H9 (cell line): ENCODE results near the gene PTPRH. TPM values are rescaled to one million over a fixed set of nuclear protein-coding genes. Genes with fewer than 3 reads are reported as not detected.

ENCODE experiments used
- DNase-seq: peaks from one replicate; pipeline ENCODE4 v3.0.0-alpha.2; 2017
- H2AFZ ChIP-seq: one replicate; pipeline ENCODE4 v1.6.1; 2013; ENCODE audit warnings: mild to moderate bottlenecking, low read length, control low read depth, moderate library complexity
- H2AK5ac ChIP-seq: 2 replicates; pipeline ENCODE4 v1.6.1; 2013; ENCODE audit warnings: low read length, control low read depth, mixed read lengths; ENCODE audit not compliant: insufficient read length
- H2BK120ac ChIP-seq: one replicate; pipeline ENCODE4 v1.6.1; 2013; ENCODE audit warnings: low read depth, mild to moderate bottlenecking, low read length, control low read depth, inconsistent platforms; ENCODE audit not compliant: poor library complexity, severe bottlenecking
- H2BK12ac ChIP-seq: 2 replicates; pipeline ENCODE4 v1.6.1; 2013; ENCODE audit warnings: low read length, control low read depth, mixed read lengths, low read depth; ENCODE audit not compliant: insufficient read length
- H2BK15ac ChIP-seq: 2 replicates; pipeline ENCODE4 v1.6.1; 2013; ENCODE audit warnings: low read depth, low read length, control low read depth
- H2BK20ac ChIP-seq: one replicate; pipeline ENCODE4 v1.6.1; 2013; ENCODE audit warnings: low read depth, mild to moderate bottlenecking, low read length, control low read depth, inconsistent platforms; ENCODE audit not compliant: poor library complexity, severe bottlenecking
- H2BK5ac ChIP-seq: 2 replicates; pipeline ENCODE4 v1.6.1; 2013; ENCODE audit warnings: low read length, control low read depth, mixed read lengths; ENCODE audit not compliant: insufficient read length
- H3K14ac ChIP-seq: 2 replicates; pipeline ENCODE4 v1.6.1; 2013; ENCODE audit warnings: low read length, control low read depth; ENCODE audit not compliant: insufficient read depth
- H3K18ac ChIP-seq: 2 replicates; pipeline ENCODE4 v1.6.1; 2013; ENCODE audit warnings: low read depth, mild to moderate bottlenecking, mixed read lengths, low read length, control low read depth; ENCODE audit not compliant: insufficient read length
- H3K23ac ChIP-seq: 2 replicates; pipeline ENCODE4 v1.6.1; 2013; ENCODE audit warnings: low read length, control low read depth, mixed read lengths, low read depth; ENCODE audit not compliant: insufficient read length
- H3K23me2 ChIP-seq: 2 replicates; pipeline ENCODE4 v1.6.1; 2013; ENCODE audit warnings: low read depth, mild to moderate bottlenecking, mixed read lengths, low read length, control low read depth; ENCODE audit not compliant: insufficient read length, poor library complexity, severe bottlenecking
- H3K27ac ChIP-seq: 2 replicates; pipeline ENCODE4 v1.5.1; 2013; ENCODE audit warnings: low read length, control low read depth, mixed read lengths, low read depth; ENCODE audit not compliant: insufficient read length
- H3K27me3 ChIP-seq: 2 replicates; pipeline ENCODE4 v1.6.1; 2013; ENCODE audit warnings: low read length, control low read depth, inconsistent platforms; ENCODE audit not compliant: insufficient read depth
- H3K4ac ChIP-seq: 2 replicates; pipeline ENCODE4 v1.6.1; 2013; ENCODE audit warnings: low read depth, mild to moderate bottlenecking, control low read depth, inconsistent platforms, low read length, moderate library complexity
- H3K4me1 ChIP-seq: 2 replicates; pipeline ENCODE4 v1.6.1; 2013; ENCODE audit warnings: low read length, control low read depth, inconsistent platforms; ENCODE audit not compliant: insufficient read depth
- H3K4me2 ChIP-seq: 2 replicates; pipeline ENCODE4 v1.6.1; 2013; ENCODE audit warnings: low read length, control low read depth, mixed read lengths; ENCODE audit not compliant: insufficient read length, insufficient read depth
- H3K56ac ChIP-seq: 2 replicates; pipeline ENCODE4 v1.6.1; 2013; ENCODE audit warnings: low read depth, mild to moderate bottlenecking, mixed read lengths, low read length, control low read depth; ENCODE audit not compliant: insufficient read length
- H3K79me1 ChIP-seq: 2 replicates; pipeline ENCODE4 v1.6.1; 2013; ENCODE audit warnings: low read depth, mild to moderate bottlenecking, moderate library complexity, low read length, control low read depth, inconsistent platforms; ENCODE audit not compliant: insufficient read depth, poor library complexity, severe bottlenecking
- H3K79me2 ChIP-seq: 2 replicates; pipeline ENCODE4 v1.6.1; 2013; ENCODE audit warnings: low read length, control low read depth, inconsistent platforms; ENCODE audit not compliant: insufficient read depth
- H3K9ac ChIP-seq: 2 replicates; pipeline ENCODE4 v1.6.1; 2013; ENCODE audit warnings: low read length, control low read depth, mixed read lengths; ENCODE audit not compliant: insufficient read length; ENCODE audit errors: extremely low read depth
- H3K9me3 ChIP-seq: one replicate; pipeline ENCODE4 v1.6.1; 2013; ENCODE audit warnings: low read depth, low read length, inconsistent platforms; ENCODE audit not compliant: control insufficient read depth
- H3T11ph ChIP-seq: one replicate; pipeline ENCODE4 v1.6.1; 2013; ENCODE audit warnings: mild to moderate bottlenecking, low read length, control low read depth, inconsistent platforms
- H4K20me1 ChIP-seq: one replicate; pipeline ENCODE4 v1.6.1; 2013; ENCODE audit not compliant: control insufficient read depth, insufficient read length, insufficient read depth
- H4K5ac ChIP-seq: 2 replicates; pipeline ENCODE4 v1.6.1; 2013; ENCODE audit warnings: low read depth, mild to moderate bottlenecking, mixed read lengths, low read length, control low read depth; ENCODE audit not compliant: insufficient read length
- H4K8ac ChIP-seq: replicated peaks from 2 replicates; pipeline ENCODE4 v1.6.1; 2013; ENCODE audit warnings: low read length, control low read depth, mixed read lengths, low read depth; ENCODE audit not compliant: insufficient read length
- H4K91ac ChIP-seq: 2 replicates; pipeline ENCODE4 v1.6.1; 2013; ENCODE audit warnings: low read depth, mild to moderate bottlenecking, moderate library complexity, mixed read lengths, low read length, control low read depth; ENCODE audit not compliant: insufficient read length
- H3K27ac Mint-ChIP-seq, 3 experiments: 2 replicates in 2 of 3; 3 replicates in 1 of 3; pipeline ENCODE4 v1.8.0; 2020 to 2021; ENCODE audit warnings: mixed read lengths in 3 of 3, mild to moderate bottlenecking in 1 of 3, moderate library complexity in 1 of 3
- H3K27me3 Mint-ChIP-seq: 2 replicates; pipeline ENCODE4 v1.8.0; 2021; ENCODE audit warnings: low read depth, mild to moderate bottlenecking, moderate library complexity, mixed read lengths
- H3K36me3 Mint-ChIP-seq, 3 experiments: 2 replicates in 2 of 3; 3 replicates in 1 of 3; pipeline ENCODE4 v1.8.0; 2020 to 2021; ENCODE audit warnings: low read depth in 3 of 3, mixed read lengths in 3 of 3; ENCODE audit not compliant: insufficient read depth in 1 of 3
- H3K4me1 Mint-ChIP-seq, 2 experiments: 2 replicates each; pipeline ENCODE4 v1.8.0; 2020; ENCODE audit warnings: mixed read lengths in 2 of 2
- H3K4me3 Mint-ChIP-seq, 2 experiments: 2 replicates in 1 of 2; 3 replicates in 1 of 2; pipeline ENCODE4 v1.8.0; 2020 to 2021; ENCODE audit warnings: mild to moderate bottlenecking in 2 of 2, mixed read lengths in 2 of 2, moderate library complexity in 1 of 2
- H3K9me3 Mint-ChIP-seq, 2 experiments: 2 replicates in 1 of 2; 3 replicates in 1 of 2; pipeline ENCODE4 v1.8.0; 2020; ENCODE audit warnings: mild to moderate bottlenecking in 2 of 2, mixed read lengths in 2 of 2, moderate library complexity in 1 of 2
- CTCF ChIP-seq: fragments of 200-600 bp; sonication (generic); conservative IDR thresholded peaks from 3 replicates; pipeline ENCODE4 v1.8.0; 2021; ENCODE audit warnings: antibody characterized with exemption, mild to moderate bottlenecking
- WGBS: extraction: QIAGEN DNeasy Blood & Tissue Kit; methylation state at CpG from one replicate; pipeline ENCODE4 v1.1.7; 2013; ENCODE audit warnings: missing lambda C conversion rate, low lambda C conversion rate, mixed read lengths; ENCODE audit not compliant: insufficient read length; ENCODE audit errors: extremely low coverage; 5-methylcytosine and 5-hydroxymethylcytosine counted together
- total RNA-seq: library from RNA; stranded (reverse); gene quantifications from 2 replicates; pipeline ENCODE4 v1.2.1, GENCODE V29; 2021

Gene PTPRH
- total RNA-seq, 1 experiment from 2014 or later, result 0.24 TPM

- no peak overlapping the region for H4K8ac ChIP-seq
- no peaks in the 10 kb centered on the region for H3K4me1 ChIP-seq
- H4K20me1 ChIP-seq, result no peaks in the 10 kb centered on the region
- DNase-seq, result no peak
- no peak overlapping the region for H3K4ac ChIP-seq
- H3K4me2 ChIP-seq, result no peak overlapping the region
- no CpG with 5 or more reads among the region's 12 CpGs for WGBS
- no peak overlapping the region for H3K4me3 Mint-ChIP-seq
- H3K36me3 Mint-ChIP-seq, result no peaks in the 10 kb centered on the region
- no peaks in the 10 kb centered on the region for H3K79me2 ChIP-seq
- H3K9ac ChIP-seq, result no peak overlapping the region
- no peak overlapping the region for H3K56ac ChIP-seq
- H2BK120ac ChIP-seq, result no peak overlapping the region
- no peak overlapping the region for H3K27ac ChIP-seq
- H2BK20ac ChIP-seq, result no peak overlapping the region
- H2BK15ac ChIP-seq, result no peak overlapping the region
- H3K27ac Mint-ChIP-seq, result no peak overlapping the region
- no peak overlapping the region for H2AK5ac ChIP-seq
- no peaks in the 10 kb centered on the region for H3K9me3 ChIP-seq
- no peak for TF ChIP-seq CTCF
- H3K4me1 Mint-ChIP-seq, result peaks cover 0 to 4% of the 10 kb centered on the region in 2 experiments; a peak in 1 of 4 replicates
- H3T11ph ChIP-seq, result no peak overlapping the region
- no peaks in the 10 kb centered on the region for H3K9me3 Mint-ChIP-seq
- no peak overlapping the region for H3K23ac ChIP-seq
- H4K5ac ChIP-seq, result no peak overlapping the region
- no peak overlapping the region for H2AFZ ChIP-seq
- no peak overlapping the region for H2BK12ac ChIP-seq
- H3K79me1 ChIP-seq, result no peaks in the 10 kb centered on the region
- peaks cover 53% of the 10 kb centered on the region for H3K27me3 Mint-ChIP-seq
- H2BK5ac ChIP-seq, result no peak overlapping the region
- no peaks in the 10 kb centered on the region for H3K23me2 ChIP-seq
- H3K14ac ChIP-seq, result no peak overlapping the region
- peaks cover 4% of the 10 kb centered on the region; the same call in 1 of the 2 replicates for H3K27me3 ChIP-seq
- H4K91ac ChIP-seq, result no peak overlapping the region
- no peak overlapping the region for H3K18ac ChIP-seq
These were observed 23.2 kb downstream of the PTPRH start for GRCh38 chr19:55186080-55186479.
